ENCODE results near the gene DCDC1. TPM values are rescaled to one million over a fixed set of nuclear protein-coding genes. Genes with fewer than 3 reads are reported as not detected.

Gene DCDC1
- total and polyA plus RNA-seq, 2 donors from 2014 or later, result 0.39 to 6.6 TPM

DNA sequence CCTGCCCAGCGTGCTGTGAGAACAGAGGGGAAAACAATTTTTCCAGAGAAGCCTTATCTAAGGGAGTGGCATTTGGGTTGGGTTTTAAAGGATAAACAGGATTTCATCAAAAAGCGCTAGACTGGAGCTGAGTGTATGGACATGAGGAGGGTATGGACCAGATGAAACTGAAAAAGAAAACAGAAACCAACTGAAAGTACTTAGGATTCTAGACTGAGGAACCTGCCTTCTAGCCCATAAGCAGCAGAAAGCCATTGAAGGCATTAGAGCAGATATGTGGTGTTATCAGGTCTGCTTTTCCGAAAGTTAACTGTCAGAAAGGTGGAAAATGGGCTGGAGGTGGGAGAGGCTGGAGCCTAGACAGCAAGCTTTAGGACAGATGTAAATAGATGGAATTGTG, 443.4 kb downstream of the DCDC1 start:
- H3K9me3 ChIP-seq (ENCODE audit: control insufficient read depth in 2 of 3, insufficient read depth in 1 of 3, low read length in 3 of 3), result no peaks in the 10 kb centered on the region
- DNase-seq, result no peak
- no peak overlapping the region for H3K27ac ChIP-seq (ENCODE audit: low read depth in 2 of 2, low read length in 2 of 2)
- no peak overlapping the region for H3K9ac ChIP-seq (ENCODE audit: low read length in 3 of 3)
- H3K36me3 ChIP-seq (ENCODE audit: control insufficient read depth in 2 of 3, insufficient read depth in 3 of 3, low read length in 3 of 3), result no peaks in the 10 kb centered on the region
- no peaks in the 10 kb centered on the region for H3K27me3 ChIP-seq (ENCODE audit: control insufficient read depth, insufficient read depth, low read length)
- no peak overlapping the region for H3K4me3 ChIP-seq (ENCODE audit: low read length in 3 of 3)
- H3K4me1 ChIP-seq (ENCODE audit: control insufficient read depth in 2 of 3, insufficient read depth in 2 of 3, low read depth in 1 of 3, low read length in 3 of 3), result no peaks in the 10 kb centered on the region
- FAIRE-seq, result no peak
- intact Hi-C loops (cut with DNase I), result no loop called here
- no peak for TF ChIP-seq CTCF (IDR thresholded peaks at IDR 0.05; ENCODE audit: borderline replicate concordance, extremely low read depth, insufficient read depth)

- intact Hi-C loops (cut with DNase I), result no loop called here
Measured at GRCh38 chr11:30921811-30922210, 447.7 kb downstream of the DCDC1 start.

GRCh38 chr11:30919389-30920152, 450.0 kb downstream of the DCDC1 start:
- Histone ChIP-seq H3K4me1 (ENCODE audit: control insufficient read depth in 2 of 3, insufficient read depth in 2 of 3, low read depth in 1 of 3, low read length in 3 of 3) (no peaks in the 10 kb centered on the region), H3K9me3 (ENCODE audit: control insufficient read depth in 2 of 3, insufficient read depth in 1 of 3, low read length in 3 of 3) (no peaks in the 10 kb centered on the region), H3K36me3 (ENCODE audit: control insufficient read depth in 2 of 3, insufficient read depth in 3 of 3, low read length in 3 of 3) (no peaks in the 10 kb centered on the region), H3K27me3 (ENCODE audit: control insufficient read depth, insufficient read depth, low read length) (no peaks in the 10 kb centered on the region), H3K4me3 (ENCODE audit: low read length in 3 of 3) (no peak overlapping the region), H3K9ac (ENCODE audit: low read length in 3 of 3) (no peak overlapping the region), H3K27ac (ENCODE audit: low read depth in 2 of 2, low read length in 2 of 2) (no peak overlapping the region)
- FAIRE-seq (no peak), DNase-seq (no peak)
- TF ChIP-seq CTCF (IDR thresholded peaks at IDR 0.05; ENCODE audit: borderline replicate concordance, extremely low read depth, insufficient read depth), result no peak
- intact Hi-C loops (cut with DNase I), result loop anchor here (10.0 kb wide), 1 partner anchor 575 kb away; no protein-coding TSS in a partner anchor

More at GRCh38 chr11:30921811-30922210, 447.7 kb downstream of the DCDC1 start:
- Histone ChIP-seq H3K9ac (ENCODE audit: low read length in 3 of 3) (no peak overlapping the region), H3K4me1 (ENCODE audit: control insufficient read depth in 2 of 3, insufficient read depth in 2 of 3, low read depth in 1 of 3, low read length in 3 of 3) (no peaks in the 10 kb centered on the region), H3K36me3 (ENCODE audit: control insufficient read depth in 2 of 3, insufficient read depth in 3 of 3, low read length in 3 of 3) (no peaks in the 10 kb centered on the region), H3K27ac (ENCODE audit: low read depth in 2 of 2, low read length in 2 of 2) (no peak overlapping the region), H3K27me3 (ENCODE audit: control insufficient read depth, insufficient read depth, low read length) (no peaks in the 10 kb centered on the region), H3K9me3 (ENCODE audit: control insufficient read depth in 2 of 3, insufficient read depth in 1 of 3, low read length in 3 of 3) (no peaks in the 10 kb centered on the region), H3K4me3 (ENCODE audit: low read length in 3 of 3) (no peak overlapping the region)
- TF ChIP-seq CTCF (IDR thresholded peaks at IDR 0.05; ENCODE audit: borderline replicate concordance, extremely low read depth, insufficient read depth), result no peak
- no peak for FAIRE-seq
- DNase-seq, result no peak

Data from kidney (tissue), 14 donors.